OCI-LY1 (cell line): Measurements from ENCODE around the gene ASPDH.
A peak's percentile ranks its signal among the peaks of the same experiment; 100 is the strongest.

Source experiments
- H2AFZ ChIP-seq: fragments of 200-600 bp; sonication (generic), shearing (Covaris generic); 2 replicates; pipeline ENCODE4 v1.6.0; 2014; ENCODE audit warnings: antibody characterized with exemption, mild to moderate bottlenecking, low read length
- H3F3A ChIP-seq: fragments of 200-600 bp; sonication (generic), shearing (Covaris generic); 2 replicates; pipeline ENCODE4 v1.6.0; 2014; ENCODE audit warnings: mild to moderate bottlenecking, antibody characterized with exemption, low read length, moderate library complexity; ENCODE audit not compliant: insufficient read depth
- H3K27ac ChIP-seq: fragments of 200-600 bp; sonication (generic); 2 replicates; pipeline ENCODE4 v1.5.1; 2014; ENCODE audit warnings: low read length, mixed run types, mild to moderate bottlenecking, low read depth; ENCODE audit not compliant: poor library complexity, severe bottlenecking
- H3K27me3 ChIP-seq: fragments of 200-600 bp; sonication (generic); 2 replicates; pipeline ENCODE4 v1.6.0; 2014; ENCODE audit warnings: antibody characterized with exemption, mild to moderate bottlenecking, low read length, moderate library complexity; ENCODE audit not compliant: insufficient read depth
- H3K36me3 ChIP-seq: fragments of 200-600 bp; sonication (generic); 2 replicates; pipeline ENCODE4 v1.6.1; 2014; ENCODE audit warnings: mild to moderate bottlenecking, antibody characterized with exemption, low read length, moderate library complexity, mixed read lengths; ENCODE audit not compliant: insufficient read depth
- H3K4me1 ChIP-seq: fragments of 200-600 bp; sonication (generic); 2 replicates; pipeline ENCODE4 v1.5.1; 2014; ENCODE audit warnings: mild to moderate bottlenecking, low read length, moderate library complexity; ENCODE audit not compliant: insufficient read depth, severe bottlenecking
- H3K4me2 ChIP-seq: fragments of 200-600 bp; sonication (generic), shearing (Covaris generic); 2 replicates; pipeline ENCODE4 v1.6.1; 2014; ENCODE audit warnings: low read length
- H3K4me3 ChIP-seq: fragments of 200-600 bp; sonication (generic); 2 replicates; pipeline ENCODE4 v1.5.1; 2014; ENCODE audit warnings: low read length, low read depth, mild to moderate bottlenecking, mixed read lengths; ENCODE audit not compliant: poor library complexity, severe bottlenecking
- H3K79me2 ChIP-seq: fragments of 200-600 bp; shearing (Covaris generic); 2 replicates; pipeline ENCODE4 v1.6.1; 2016; ENCODE audit warnings: mixed run types, low read length, mixed read lengths; ENCODE audit not compliant: insufficient read depth
- H3K9ac ChIP-seq: fragments of 200-600 bp; sonication (generic), shearing (Covaris generic); 2 replicates; pipeline ENCODE4 v1.6.1; 2014; ENCODE audit warnings: mild to moderate bottlenecking, low read length, mixed read lengths
- H3K9me2 ChIP-seq: fragments of 200-600 bp; sonication (generic), shearing (Covaris generic); 2 replicates; pipeline ENCODE4 v1.6.1; 2014; ENCODE audit warnings: low read depth, mild to moderate bottlenecking, low read length, mixed read lengths
- H3K9me3 ChIP-seq: fragments of 200-600 bp; shearing (Covaris generic); 2 replicates; pipeline ENCODE4 v1.6.1; 2014; ENCODE audit warnings: low read length, mixed read lengths
- H4K20me1 ChIP-seq: fragments of 200-600 bp; sonication (generic), shearing (Covaris generic); 2 replicates; pipeline ENCODE4 v1.6.0; 2016; ENCODE audit warnings: mild to moderate bottlenecking, low read length; ENCODE audit not compliant: insufficient read depth
- CTCF ChIP-seq: fragments of 200-600 bp; sonication (generic), shearing (Covaris generic); IDR thresholded peaks from 2 replicates; pipeline ENCODE4 v1.5.1; 2017; ENCODE audit warnings: mild to moderate bottlenecking, antibody characterized with exemption, low read length, moderate library complexity, mixed read lengths
- EZH2 ChIP-seq: fragments of 200-600 bp; sonication (generic), shearing (Covaris generic); IDR thresholded peaks from 2 replicates; pipeline ENCODE4 v1.8.0; 2017; ENCODE audit warnings: borderline replicate concordance, mixed run types, mild to moderate bottlenecking, antibody characterized with exemption, low read length, moderate library complexity, mixed read lengths

ASPDH gene

GRCh38 chr19:50557009-50557613 lies 43.4 kb upstream of the ASPDH start:
- Histone ChIP-seq H3K9ac (no peak overlapping the region), H3K4me3 (no peak overlapping the region), H3K4me2 (no peak overlapping the region)

GRCh38 chr19:50556282-50557008 lies 42.7 kb upstream of the ASPDH start:
- Histone ChIP-seq H3K36me3 (no peaks in the 10 kb centered on the region), H3K9me3 (no peaks in the 10 kb centered on the region), H3K9ac (peak overlapping the region; percentile 25; the same call in 1 of the 2 replicates), H3K4me2 (peak overlapping the region; percentile 64), H3K4me1 (no peaks in the 10 kb centered on the region), H3K9me2 (no peaks in the 10 kb centered on the region), H2AFZ (0 out of 2 replicates have a peak overlapping the region, but pooled peaks have one; percentile 7), H3K4me3 (peak overlapping the region; percentile 54), H4K20me1 (no peaks in the 10 kb centered on the region), H3K27me3 (peaks cover 11% of the 10 kb centered on the region; the same call in 1 of the 2 replicates), H3F3A (no peaks in the 10 kb centered on the region), H3K27ac (no peak overlapping the region), H3K79me2 (no peaks in the 10 kb centered on the region)
- no peak for TF ChIP-seq EZH2
- peak; percentile 100 for TF ChIP-seq CTCF

More at GRCh38 chr19:50557009-50557613, 43.4 kb upstream of the ASPDH start:
- H3K4me1 ChIP-seq = no peaks in the 10 kb centered on the region
- H3K9me3 ChIP-seq = no peaks in the 10 kb centered on the region
- TF ChIP-seq CTCF = no peak
- no peak for TF ChIP-seq EZH2
- no peak overlapping the region for H3K27ac ChIP-seq
- H2AFZ ChIP-seq = no peak overlapping the region
- no peaks in the 10 kb centered on the region for H3K79me2 ChIP-seq
- H3F3A ChIP-seq = no peaks in the 10 kb centered on the region
- peaks cover 11% of the 10 kb centered on the region; the same call in 1 of the 2 replicates for H3K27me3 ChIP-seq
- no peaks in the 10 kb centered on the region for H3K9me2 ChIP-seq
- no peaks in the 10 kb centered on the region for H4K20me1 ChIP-seq
- no peaks in the 10 kb centered on the region for H3K36me3 ChIP-seq

- Histone ChIP-seq H3K4me1 (no peaks in the 10 kb centered on the region), H2AFZ (no peak overlapping the region), H3K9me3 (no peaks in the 10 kb centered on the region), H3K27ac (no peak overlapping the region), H3K79me2 (no peaks in the 10 kb centered on the region), H4K20me1 (no peaks in the 10 kb centered on the region), H3K27me3 (peaks cover 11% of the 10 kb centered on the region; the same call in 1 of the 2 replicates), H3K9me2 (no peaks in the 10 kb centered on the region), H3K36me3 (no peaks in the 10 kb centered on the region), H3K9ac (no peak overlapping the region), H3K4me2 (peak overlapping the region; percentile 64), H3K4me3 (peak overlapping the region; percentile 54), H3F3A (no peaks in the 10 kb centered on the region)
- TF ChIP-seq CTCF = no peak
- no peak for TF ChIP-seq EZH2
These were observed 42.0 kb upstream of the ASPDH start for GRCh38 chr19:50555450-50556281.
